HepG2 (cell line): Measurements from ENCODE around the gene TERC. TPM values are rescaled to one million over a fixed set of nuclear protein-coding genes. Genes with fewer than 3 reads are reported as not detected.
A peak's percentile ranks its signal among the peaks of the same experiment; 100 is the strongest.

ENCODE experiments used
- DMAP1 ChIP-seq: IDR thresholded peaks from 2 replicates; pipeline ENCODE4 v1.6.1; 2016
- MBD4 ChIP-seq: IDR thresholded peaks from 2 replicates; pipeline ENCODE4 v1.6.1; 2012; ENCODE audit warnings: low read length, inconsistent platforms, borderline replicate concordance
- NKX3-1 ChIP-seq: sonication (generic); formaldehyde crosslinking; IDR thresholded peaks from 2 replicates; pipeline ENCODE4 v1.5.0; 2020; ENCODE audit warnings: missing genetic modification reagents
- RFX5 ChIP-seq: IDR thresholded peaks from 2 replicates; pipeline ENCODE4 v1.6.1; 2011; ENCODE audit warnings: low read depth, low read length, improper control_type of control experiment
- RXRA ChIP-seq: sonication (generic); formaldehyde crosslinking; IDR thresholded peaks from 2 replicates; pipeline ENCODE4 v1.5.1; 2020; ENCODE audit warnings: missing genetic modification reagents
- SNAI1 ChIP-seq: sonication (generic); formaldehyde crosslinking; IDR thresholded peaks from 2 replicates; pipeline ENCODE4 v1.5.0; 2020; ENCODE audit warnings: mild to moderate bottlenecking, missing genetic modification reagents, borderline replicate concordance
- ZNF24 ChIP-seq: fragments of 450-650 bp; IDR thresholded peaks from 2 replicates; pipeline ENCODE4 v1.6.1; 2017; ENCODE audit warnings: antibody characterized with exemption, mild to moderate bottlenecking
- ZNF446 ChIP-seq: sonication (generic); formaldehyde crosslinking; IDR thresholded peaks from 2 replicates; pipeline ENCODE4 v1.5.0; 2020; ENCODE audit warnings: mild to moderate bottlenecking, missing genetic modification reagents
- ZNF782 ChIP-seq: sonication (generic); formaldehyde crosslinking; IDR thresholded peaks from 2 replicates; pipeline ENCODE4 v1.4.0; 2020; ENCODE audit warnings: missing genetic modification reagents, mild to moderate bottlenecking, borderline replicate concordance
- polyA plus RNA-seq, 8 experiments: library from polyadenylated mRNA; depleted of rRNA in 3 of 8; stranded (reverse) in 7 of 8; unstranded in 1 of 8; fragments of >200 nt; fragmentation: Illumina TruSeq in 4 of 8; extraction: Trizol in 4 of 8; gene quantifications; 2 replicates each; pipeline versions ENCODE4 v1.2.1 to v1.2.3, GENCODE V29; 2011 to 2016; ENCODE audit warnings: low read depth in 4 of 8, missing spikeins in 1 of 8, mixed read lengths in 1 of 8; ENCODE audit not compliant: insufficient read depth in 1 of 8
- total RNA-seq, 5 experiments: library from RNA; depleted of rRNA; stranded (reverse); fragments of >200 nt; fragmentation: Illumina TruSeq; extraction: Trizol; gene quantifications; 2 replicates each; pipeline ENCODE4 v1.2.3, GENCODE V29; 2016; ENCODE audit warnings: low read depth in 1 of 5
- TF ChIP-seq, protein P1 (sequence below): sonication (generic); formaldehyde crosslinking; IDR thresholded peaks from 2 replicates; pipeline ENCODE4 v1.8.0; 2022; ENCODE audit warnings: mild to moderate bottlenecking, missing genetic modification reagents, borderline replicate concordance
- TF ChIP-seq, protein P2 (sequence below): sonication (generic); formaldehyde crosslinking; IDR thresholded peaks from 2 replicates; pipeline ENCODE4 v1.8.0; 2022; ENCODE audit warnings: low read depth, missing genetic modification reagents
- TF ChIP-seq, protein P3 (sequence below): sonication (generic); formaldehyde crosslinking; IDR thresholded peaks from 2 replicates; pipeline ENCODE4 v1.4.0; 2020; ENCODE audit warnings: mild to moderate bottlenecking, missing genetic modification reagents
- TF ChIP-seq, protein P4 (sequence below): sonication (generic); formaldehyde crosslinking; IDR thresholded peaks from 2 replicates; pipeline ENCODE4 v1.5.0; 2020; ENCODE audit warnings: mild to moderate bottlenecking, low read depth, missing genetic modification reagents, borderline replicate concordance
- TF ChIP-seq, protein P5 (sequence below): sonication (generic); formaldehyde crosslinking; IDR thresholded peaks from 2 replicates; pipeline ENCODE4 v1.4.0; 2020; ENCODE audit warnings: missing genetic modification reagents
- TF ChIP-seq, protein P6 (sequence below): IDR thresholded peaks from 2 replicates; pipeline ENCODE4 v1.6.1; 2018; ENCODE audit warnings: missing genetic modification reagents, mild to moderate bottlenecking, missing compliant biosample characterization
- TF ChIP-seq, protein P7 (sequence below): sonication (generic); formaldehyde crosslinking; IDR thresholded peaks from 2 replicates; pipeline ENCODE4 v1.5.0; 2020; ENCODE audit warnings: missing genetic modification reagents, mild to moderate bottlenecking, borderline replicate concordance
- TF ChIP-seq, protein P8 (sequence below): sonication (generic); formaldehyde crosslinking; IDR thresholded peaks from 2 replicates; pipeline ENCODE4 v1.8.0; 2022; ENCODE audit warnings: mild to moderate bottlenecking, missing genetic modification reagents; ENCODE audit not compliant: insufficient replicate concordance

Gene TERC
- total and polyA plus RNA-seq, 2 of the 13 experiments (the other 11 are each of a cell fraction or from before 2014, with no cell fraction given): 1.3 to 74.6 TPM

DNA sequence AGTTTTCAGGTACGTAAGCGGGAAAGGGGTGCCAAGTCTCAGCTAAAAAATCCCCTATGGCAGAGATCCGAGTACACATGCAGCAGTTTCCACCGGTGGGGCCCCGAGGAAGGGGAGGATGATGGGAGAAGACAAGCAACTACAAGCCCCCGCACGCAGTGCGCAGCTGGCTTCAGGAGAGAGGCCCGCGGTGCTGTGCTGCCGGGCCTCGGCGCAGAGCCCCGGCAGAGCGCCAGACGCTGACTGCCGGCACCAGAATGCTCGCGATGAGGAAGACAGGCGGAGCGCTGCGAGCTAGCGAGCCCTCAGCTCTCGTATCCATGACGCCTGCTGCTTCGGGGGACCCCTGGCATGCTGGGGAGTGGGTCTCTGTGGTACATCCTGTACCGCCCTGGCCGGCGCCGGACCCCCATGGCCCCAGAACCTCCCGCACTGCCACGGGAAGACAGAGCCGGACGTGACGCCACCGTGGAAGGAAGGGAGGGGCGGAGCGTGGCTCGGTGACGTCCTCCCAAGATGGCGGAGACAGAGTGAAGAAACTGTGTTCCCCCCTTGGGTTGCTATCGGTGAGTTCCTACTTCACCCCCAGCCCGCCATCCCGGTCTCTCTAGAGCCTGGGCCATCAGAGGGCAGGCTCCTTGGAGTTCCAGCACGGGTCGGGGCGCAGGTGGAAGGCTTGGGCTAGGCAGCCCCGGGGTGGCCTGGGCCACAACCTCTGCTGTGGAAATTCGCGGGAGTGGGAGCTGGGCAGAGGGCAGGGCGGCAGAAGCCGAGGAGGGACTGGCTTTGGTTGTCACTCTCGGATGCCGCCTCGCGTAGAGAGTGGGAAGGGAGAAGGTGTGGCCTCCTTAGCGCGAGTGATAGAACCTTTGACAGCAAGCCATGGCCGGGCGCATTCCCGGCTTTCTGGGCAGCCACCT lies 8.3 kb upstream of the TERC start, which contains the start of gene MYNN (continued):
- TF ChIP-seq ZNF782: 0 out of 2 replicates have a peak, but pooled peaks have one; percentile 79
- TF ChIP-seq SNAI1 (CRISPR knock-in tag): peak; percentile 88; the same call in 1 of the 2 replicates
- TF ChIP-seq NKX3-1 (CRISPR knock-in tag): peak; percentile 73; the same call in 1 of the 2 replicates
- TF ChIP-seq, protein P1, sequence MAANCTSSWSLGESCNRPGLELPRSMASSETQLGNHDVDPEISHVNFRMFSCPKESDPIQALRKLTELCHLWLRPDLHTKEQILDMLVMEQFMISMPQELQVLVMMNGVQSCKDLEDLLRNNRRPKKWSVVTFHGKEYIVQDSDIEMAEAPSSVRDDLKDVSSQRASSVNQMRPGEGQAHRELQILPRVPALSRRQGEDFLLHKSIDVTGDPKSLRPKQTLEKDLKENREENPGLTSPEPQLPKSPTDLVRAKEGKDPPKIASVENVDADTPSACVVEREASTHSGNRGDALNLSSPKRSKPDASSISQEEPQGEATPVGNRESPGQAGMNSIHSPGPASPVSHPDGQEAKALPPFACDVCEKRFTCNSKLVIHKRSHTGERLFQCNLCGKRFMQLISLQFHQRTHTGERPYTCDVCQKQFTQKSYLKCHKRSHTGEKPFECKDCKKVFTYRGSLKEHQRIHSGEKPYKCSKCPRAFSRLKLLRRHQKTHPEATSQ (CRISPR knock-in tag): no peak
- no peak for TF ChIP-seq MBD4
- TF ChIP-seq, protein P2, sequence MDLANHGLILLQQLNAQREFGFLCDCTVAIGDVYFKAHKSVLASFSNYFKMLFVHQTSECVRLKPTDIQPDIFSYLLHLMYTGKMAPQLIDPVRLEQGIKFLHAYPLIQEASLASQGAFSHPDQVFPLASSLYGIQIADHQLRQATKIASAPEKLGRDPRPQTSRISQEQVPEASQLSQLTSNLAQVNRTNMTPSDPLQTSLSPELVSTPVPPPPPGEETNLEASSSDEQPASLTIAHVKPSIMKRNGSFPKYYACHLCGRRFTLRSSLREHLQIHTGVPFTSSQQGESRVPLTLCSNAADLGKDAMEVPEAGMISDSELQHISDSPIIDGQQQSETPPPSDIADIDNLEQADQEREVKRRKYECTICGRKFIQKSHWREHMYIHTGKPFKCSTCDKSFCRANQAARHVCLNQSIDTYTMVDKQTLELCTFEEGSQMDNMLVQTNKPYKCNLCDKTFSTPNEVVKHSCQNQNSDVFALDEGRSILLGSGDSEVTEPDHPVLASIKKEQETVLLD: no peak
- TF ChIP-seq RXRA (CRISPR knock-in tag): 0 out of 2 replicates have a peak, but pooled peaks have one; percentile 51
- no peak for TF ChIP-seq ZNF24
- TF ChIP-seq, protein P3, sequence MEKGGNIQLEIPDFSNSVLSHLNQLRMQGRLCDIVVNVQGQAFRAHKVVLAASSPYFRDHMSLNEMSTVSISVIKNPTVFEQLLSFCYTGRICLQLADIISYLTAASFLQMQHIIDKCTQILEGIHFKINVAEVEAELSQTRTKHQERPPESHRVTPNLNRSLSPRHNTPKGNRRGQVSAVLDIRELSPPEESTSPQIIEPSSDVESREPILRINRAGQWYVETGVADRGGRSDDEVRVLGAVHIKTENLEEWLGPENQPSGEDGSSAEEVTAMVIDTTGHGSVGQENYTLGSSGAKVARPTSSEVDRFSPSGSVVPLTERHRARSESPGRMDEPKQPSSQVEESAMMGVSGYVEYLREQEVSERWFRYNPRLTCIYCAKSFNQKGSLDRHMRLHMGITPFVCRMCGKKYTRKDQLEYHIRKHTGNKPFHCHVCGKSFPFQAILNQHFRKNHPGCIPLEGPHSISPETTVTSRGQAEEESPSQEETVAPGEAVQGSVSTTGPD (CRISPR knock-in tag): no peak
- TF ChIP-seq, protein P4, sequence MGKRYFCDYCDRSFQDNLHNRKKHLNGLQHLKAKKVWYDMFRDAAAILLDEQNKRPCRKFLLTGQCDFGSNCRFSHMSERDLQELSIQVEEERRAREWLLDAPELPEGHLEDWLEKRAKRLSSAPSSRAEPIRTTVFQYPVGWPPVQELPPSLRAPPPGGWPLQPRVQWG (CRISPR knock-in tag): no peak
- TF ChIP-seq, protein P5, sequence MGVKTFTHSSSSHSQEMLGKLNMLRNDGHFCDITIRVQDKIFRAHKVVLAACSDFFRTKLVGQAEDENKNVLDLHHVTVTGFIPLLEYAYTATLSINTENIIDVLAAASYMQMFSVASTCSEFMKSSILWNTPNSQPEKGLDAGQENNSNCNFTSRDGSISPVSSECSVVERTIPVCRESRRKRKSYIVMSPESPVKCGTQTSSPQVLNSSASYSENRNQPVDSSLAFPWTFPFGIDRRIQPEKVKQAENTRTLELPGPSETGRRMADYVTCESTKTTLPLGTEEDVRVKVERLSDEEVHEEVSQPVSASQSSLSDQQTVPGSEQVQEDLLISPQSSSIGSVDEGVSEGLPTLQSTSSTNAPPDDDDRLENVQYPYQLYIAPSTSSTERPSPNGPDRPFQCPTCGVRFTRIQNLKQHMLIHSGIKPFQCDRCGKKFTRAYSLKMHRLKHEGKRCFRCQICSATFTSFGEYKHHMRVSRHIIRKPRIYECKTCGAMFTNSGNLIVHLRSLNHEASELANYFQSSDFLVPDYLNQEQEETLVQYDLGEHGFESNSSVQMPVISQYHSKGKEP (CRISPR knock-in tag): no peak
- TF ChIP-seq, protein P6, sequence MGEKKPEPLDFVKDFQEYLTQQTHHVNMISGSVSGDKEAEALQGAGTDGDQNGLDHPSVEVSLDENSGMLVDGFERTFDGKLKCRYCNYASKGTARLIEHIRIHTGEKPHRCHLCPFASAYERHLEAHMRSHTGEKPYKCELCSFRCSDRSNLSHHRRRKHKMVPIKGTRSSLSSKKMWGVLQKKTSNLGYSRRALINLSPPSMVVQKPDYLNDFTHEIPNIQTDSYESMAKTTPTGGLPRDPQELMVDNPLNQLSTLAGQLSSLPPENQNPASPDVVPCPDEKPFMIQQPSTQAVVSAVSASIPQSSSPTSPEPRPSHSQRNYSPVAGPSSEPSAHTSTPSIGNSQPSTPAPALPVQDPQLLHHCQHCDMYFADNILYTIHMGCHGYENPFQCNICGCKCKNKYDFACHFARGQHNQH: no peak; the same call in none of the 2 replicates
- TF ChIP-seq, protein P7, sequence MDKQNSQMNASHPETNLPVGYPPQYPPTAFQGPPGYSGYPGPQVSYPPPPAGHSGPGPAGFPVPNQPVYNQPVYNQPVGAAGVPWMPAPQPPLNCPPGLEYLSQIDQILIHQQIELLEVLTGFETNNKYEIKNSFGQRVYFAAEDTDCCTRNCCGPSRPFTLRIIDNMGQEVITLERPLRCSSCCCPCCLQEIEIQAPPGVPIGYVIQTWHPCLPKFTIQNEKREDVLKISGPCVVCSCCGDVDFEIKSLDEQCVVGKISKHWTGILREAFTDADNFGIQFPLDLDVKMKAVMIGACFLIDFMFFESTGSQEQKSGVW (CRISPR knock-in tag): no peak
- TF ChIP-seq ZNF446: peak; percentile 94
- TF ChIP-seq, protein P8, sequence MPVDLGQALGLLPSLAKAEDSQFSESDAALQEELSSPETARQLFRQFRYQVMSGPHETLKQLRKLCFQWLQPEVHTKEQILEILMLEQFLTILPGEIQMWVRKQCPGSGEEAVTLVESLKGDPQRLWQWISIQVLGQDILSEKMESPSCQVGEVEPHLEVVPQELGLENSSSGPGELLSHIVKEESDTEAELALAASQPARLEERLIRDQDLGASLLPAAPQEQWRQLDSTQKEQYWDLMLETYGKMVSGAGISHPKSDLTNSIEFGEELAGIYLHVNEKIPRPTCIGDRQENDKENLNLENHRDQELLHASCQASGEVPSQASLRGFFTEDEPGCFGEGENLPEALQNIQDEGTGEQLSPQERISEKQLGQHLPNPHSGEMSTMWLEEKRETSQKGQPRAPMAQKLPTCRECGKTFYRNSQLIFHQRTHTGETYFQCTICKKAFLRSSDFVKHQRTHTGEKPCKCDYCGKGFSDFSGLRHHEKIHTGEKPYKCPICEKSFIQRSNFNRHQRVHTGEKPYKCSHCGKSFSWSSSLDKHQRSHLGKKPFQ: peak; percentile 24
- TF ChIP-seq RFX5: no peak
- TF ChIP-seq DMAP1 (CRISPR knock-in tag): peak; percentile 86; the same call in 1 of the 2 replicates
